Diencephalon (tissue), 1 donor: Measurements from ENCODE around the gene UCHL3. TPM values are rescaled to one million over a fixed set of nuclear protein-coding genes. Genes with fewer than 3 reads are reported as not detected.

Experiments
- total RNA-seq: library from RNA; depleted of rRNA; stranded (reverse); fragments of >200 nt; gene quantifications from one replicate; pipeline ENCODE4 v1.2.3, GENCODE V29; 2014

UCHL3 gene
- 57.2 TPM for total RNA-seq

DNA sequence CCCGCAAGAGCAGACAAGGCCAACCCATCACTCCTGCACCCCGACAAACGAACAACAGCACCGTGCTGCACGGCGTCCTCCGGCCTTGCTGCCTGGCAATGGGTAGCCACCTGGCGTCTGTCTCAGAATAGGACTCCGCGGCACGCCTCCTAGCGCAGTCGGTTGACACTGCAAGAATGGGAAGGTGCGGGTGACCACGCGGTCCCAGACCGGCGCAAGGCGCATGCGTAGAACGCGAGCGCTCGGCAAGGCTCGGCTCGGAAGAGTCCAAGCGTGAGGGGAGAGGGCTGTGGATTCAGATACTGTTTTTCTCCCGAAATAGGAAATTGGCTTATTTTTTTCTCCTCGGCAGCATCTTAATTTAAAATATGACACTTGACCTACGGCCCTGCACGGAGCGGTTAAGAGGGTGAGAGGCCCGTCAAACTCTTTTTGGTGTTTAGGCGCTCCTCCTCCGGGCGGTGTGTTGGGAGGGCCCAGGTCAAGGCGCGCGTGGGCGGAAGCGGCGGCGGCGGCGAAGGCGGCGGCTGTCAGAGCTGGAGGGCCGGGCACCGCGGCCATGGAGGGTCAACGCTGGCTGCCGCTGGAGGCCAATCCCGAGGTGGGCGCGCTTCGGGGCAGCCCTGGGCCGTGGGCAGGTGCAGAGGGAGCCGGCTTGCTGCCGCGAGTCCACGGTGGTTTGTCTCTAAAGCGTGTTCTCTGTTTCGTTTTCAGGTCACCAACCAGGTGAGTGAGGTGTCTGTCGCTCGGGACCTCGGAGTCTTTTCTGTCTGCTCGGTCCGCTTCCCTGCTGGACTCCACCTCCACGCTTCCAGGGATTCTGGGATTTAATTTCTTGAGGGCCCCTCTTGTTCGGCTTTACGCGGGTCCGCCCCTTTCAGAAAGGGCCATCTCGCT lies at the start of gene UCHL3:
Gene UCHL3 (plus strand): TSS at position 530 of the 897 bp plus-strand sequence. CDS start 30 bp downstream, at position 560.

DNA sequence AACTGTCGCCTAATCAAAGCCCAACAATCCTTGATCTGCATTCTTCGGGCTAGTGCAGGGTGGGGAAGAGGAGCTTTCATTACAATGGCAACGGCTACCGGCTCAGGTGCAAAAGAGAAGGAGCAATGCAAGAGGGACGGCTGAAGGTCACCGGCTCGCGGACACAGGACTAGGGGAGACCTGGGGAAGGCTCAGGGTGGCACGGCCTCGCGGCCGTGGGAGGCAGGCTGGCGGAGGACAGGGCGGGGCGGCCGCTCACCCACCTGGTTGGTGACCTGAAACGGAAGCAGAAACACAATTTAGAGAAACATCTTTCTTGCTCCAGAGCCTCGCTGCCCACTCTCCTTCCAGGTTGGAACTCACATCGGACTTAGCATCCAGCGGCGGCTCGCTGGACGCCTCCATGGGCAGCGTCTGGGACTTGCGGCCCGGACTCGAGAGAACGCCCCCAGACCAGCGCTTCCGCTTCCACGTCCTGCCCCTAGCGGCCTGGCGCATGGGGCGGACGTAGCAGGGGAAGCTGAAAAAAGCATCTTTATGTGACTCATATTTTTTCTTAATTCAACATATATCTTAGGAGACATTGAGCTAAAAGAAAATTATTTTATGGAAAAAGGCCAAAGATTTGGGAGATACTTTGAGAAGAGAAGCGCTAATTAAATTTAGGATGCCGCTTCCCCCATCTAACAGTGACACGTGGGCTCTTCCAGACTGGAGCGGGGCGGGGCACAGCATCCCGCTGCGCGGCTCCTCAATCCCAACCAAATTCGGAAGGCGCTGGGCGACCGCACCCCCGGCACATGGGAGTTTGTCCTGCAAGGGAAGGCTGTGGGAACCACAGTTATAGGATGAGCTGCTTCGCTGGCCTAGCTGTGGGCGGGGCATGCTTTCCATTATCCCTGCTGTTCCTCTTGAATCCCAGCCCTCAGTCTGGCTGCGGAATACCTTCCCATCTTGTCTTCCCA lies 11.9 kb upstream of the UCHL3 start, which contains the start of gene COMMD6:
Gene COMMD6 (minus strand): TSS at position 441 of the 965 bp plus-strand sequence. CDS start 36 bp downstream, at position 405.

DNA sequence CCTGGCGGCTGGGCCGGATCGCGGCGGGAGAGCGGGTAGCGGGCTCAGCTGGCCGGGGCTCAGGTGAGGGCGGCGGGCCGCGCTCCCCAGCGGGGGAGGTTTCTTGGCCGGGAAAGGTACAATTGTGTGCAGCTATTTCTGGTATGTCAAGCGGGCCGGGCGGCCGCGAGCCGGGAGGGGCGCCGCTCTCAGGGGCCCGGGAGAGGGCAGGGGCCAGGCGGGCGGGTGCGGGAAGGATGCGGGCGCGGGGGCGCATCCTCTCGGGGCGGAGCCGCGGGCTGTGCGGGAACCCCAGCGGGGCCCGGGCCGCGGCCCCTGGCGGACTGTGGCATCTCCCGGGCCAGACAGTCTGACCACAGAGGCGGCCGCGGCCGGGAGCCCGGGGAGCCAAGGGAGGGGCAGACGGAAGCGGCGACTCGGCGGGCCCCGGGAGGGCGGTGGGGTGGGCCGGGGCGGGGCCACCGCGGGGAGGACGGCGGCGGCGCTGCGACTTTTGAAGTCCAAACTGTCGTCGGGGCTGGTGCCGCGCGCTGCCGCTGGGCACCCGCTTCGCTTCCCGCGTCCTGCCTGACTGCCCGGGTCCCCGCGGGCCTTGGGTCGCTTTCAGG lies 86.3 kb downstream of the UCHL3 start, which contains the start of gene LMO7:
Gene LMO7 (plus strand): TSS at position 503 of the 608 bp plus-strand sequence. CDS start 328 bp downstream, outside the sequence.

Other genes starting within 250 kb of the UCHL3 start
- 14.8 TPM for gene TBC1D4, start 67.6 kb upstream of the UCHL3 start, total RNA-seq
- 89.7 TPM for gene COMMD6, start 11.9 kb upstream of the UCHL3 start, total RNA-seq
- gene LMO7, start 86.5 kb downstream of the UCHL3 start, total RNA-seq = 29.3 TPM